ENCODE data around the gene CD48. TPM values are rescaled to one million over a fixed set of nuclear protein-coding genes. Genes with fewer than 3 reads are reported as not detected.

The CD48 gene
- total and polyA plus RNA-seq, 2 of the 4 experiments (the other 2 are of a cell fraction): not detected

GRCh38 chr1:160723332-160723731, 11.7 kb upstream of the CD48 start:
- Histone ChIP-seq H3K23ac (ENCODE audit: low read depth, low read length) (no peak overlapping the region), H3K79me1 (ENCODE audit: low read depth in 1 of 2, low read length in 2 of 2) (no peaks in the 10 kb centered on the region), H2BK5ac (ENCODE audit: low read depth, low read length, poor library complexity, severe bottlenecking) (no peak overlapping the region), H4K20me1 (ENCODE audit: insufficient read depth, low read length) (no peaks in the 10 kb centered on the region), H3K9me3 (ENCODE audit: control insufficient read depth, insufficient read depth, low read length) (no peaks in the 10 kb centered on the region), H4K91ac (ENCODE audit: insufficient read depth, low read depth, low read length) (no peak overlapping the region), H3K4ac (ENCODE audit: low read depth, low read length) (no peak overlapping the region), H2BK15ac (ENCODE audit: low read depth, low read length) (no peak overlapping the region), H3K36me3 (ENCODE audit: control insufficient read depth, insufficient read depth, low read length) (no peaks in the 10 kb centered on the region), H3K27me3 (ENCODE audit: control insufficient read depth, insufficient read depth, low read length) (no peaks in the 10 kb centered on the region), H3K4me1 (ENCODE audit: control insufficient read depth, insufficient read depth, low read length) (no peaks in the 10 kb centered on the region), H3K9ac (ENCODE audit: low read depth, low read length) (no peak overlapping the region), H3K27ac (ENCODE audit: insufficient read depth, low read length) (no peak overlapping the region), H2AK9ac (replicated peaks; ENCODE audit: low read depth, low read length, poor library complexity) (no peak overlapping the region), H2BK120ac (ENCODE audit: low read depth, low read length) (no peak overlapping the region), H3K56ac (ENCODE audit: extremely low read depth, insufficient read depth, low read length) (no peak overlapping the region), H3K4me2 (ENCODE audit: low read depth, low read length) (no peak overlapping the region), H3K9me1 (ENCODE audit: insufficient read depth, low read length) (no peaks in the 10 kb centered on the region), H3K18ac (ENCODE audit: low read depth, low read length) (no peak overlapping the region), H3K14ac (replicated peaks; ENCODE audit: low read depth, low read length) (no peak overlapping the region), H2AK5ac (ENCODE audit: low read depth, low read length) (no peak overlapping the region), H2AFZ (replicated peaks; ENCODE audit: low read length, poor library complexity) (no peak overlapping the region), H3K4me3 (ENCODE audit: insufficient read depth, low read depth, low read length) (no peak overlapping the region), H2BK20ac (ENCODE audit: low read depth, low read length) (no peak overlapping the region), H4K5ac (ENCODE audit: low read depth, low read length) (no peak overlapping the region), H4K8ac (ENCODE audit: low read depth in 2 of 2, low read length in 2 of 2) (no peak overlapping the region)
- ATAC-seq (ENCODE audit: low read depth) (no peak), DNase-seq (no peak)
- intact Hi-C loops (cut with micrococcal nuclease): no loop called here
- TF ChIP-seq MAZ (IDR thresholded peaks at IDR 0.05; ENCODE audit: borderline replicate concordance, low read depth, low read length) (no peak), RAD21 (IDR thresholded peaks at IDR 0.05; ENCODE audit: low read length) (no peak), MAFK (IDR thresholded peaks at IDR 0.05; ENCODE audit: low read depth, low read length) (peak; percentile 70)
- in situ Hi-C loops (cut with MboI; ENCODE audit: low sequenced_read_pairs): no loop called here
- WGBS, 2 experiments (ENCODE audit: extremely low coverage in 2 of 2, insufficient read length in 1 of 2): no CpG with 5 or more reads among the region's 2 CpGs
- BruUV-seq (replicated peaks): no TSS peak
- CTCF ChIA-PET: no interaction called here
- dilution Hi-C loops (cut with HindIII; ENCODE audit: low sequenced_read_pairs, unreplicated experiment): no loop called here
- POLR2A ChIA-PET (ENCODE audit: unreplicated experiment): no interaction called here
